ENCODE data around the gene SAMD11.

The SAMD11 gene

GRCh38 chr1:970242-970972 lies 46.7 kb downstream of the SAMD11 start:
- TF ChIP-seq SUZ12 (IDR thresholded peaks at IDR 0.05; ENCODE audit: extremely low read depth, insufficient read depth, insufficient read length) (no peak), ZNF274 (IDR thresholded peaks at IDR 0.05; ENCODE audit: low read depth, low read length) (no peak), YY1 (IDR thresholded peaks at IDR 0.05; ENCODE audit: insufficient read depth, insufficient read length) (no peak)
- no peak overlapping the region for H3K4me3 ChIP-seq (ENCODE audit: insufficient read length, low read depth)
- H3K4me1 ChIP-seq (ENCODE audit: insufficient read depth, insufficient read length) = peaks cover 8% of the 10 kb centered on the region
- peaks cover 18% of the 10 kb centered on the region for H3K27me3 ChIP-seq (ENCODE audit: insufficient read depth, insufficient read length)
- H3K36me3 ChIP-seq (ENCODE audit: insufficient read depth, insufficient read length, low read length) = no peaks in the 10 kb centered on the region
- no peak overlapping the region for H3K9ac ChIP-seq (ENCODE audit: insufficient read length, low read depth)
- DNase-seq (ENCODE audit: low read depth, low spot score) = no peak
- H3K9me3 ChIP-seq (ENCODE audit: insufficient read depth, low read length) = no peaks in the 10 kb centered on the region

- no peak overlapping the region for H3K9ac ChIP-seq (ENCODE audit: insufficient read length, low read depth)
- peaks cover 8% of the 10 kb centered on the region for H3K4me1 ChIP-seq (ENCODE audit: insufficient read depth, insufficient read length)
- H3K27me3 ChIP-seq (ENCODE audit: insufficient read depth, insufficient read length) = peaks cover 18% of the 10 kb centered on the region
- no peak overlapping the region for H3K4me3 ChIP-seq (ENCODE audit: insufficient read length, low read depth)
- no peaks in the 10 kb centered on the region for H3K9me3 ChIP-seq (ENCODE audit: insufficient read depth, low read length)
- no peak for DNase-seq (ENCODE audit: low read depth, low spot score)
- TF ChIP-seq YY1 (IDR thresholded peaks at IDR 0.05; ENCODE audit: insufficient read depth, insufficient read length) (no peak), SUZ12 (IDR thresholded peaks at IDR 0.05; ENCODE audit: extremely low read depth, insufficient read depth, insufficient read length) (no peak), ZNF274 (IDR thresholded peaks at IDR 0.05; ENCODE audit: low read depth, low read length) (no peak)
- H3K36me3 ChIP-seq (ENCODE audit: insufficient read depth, insufficient read length, low read length) = no peaks in the 10 kb centered on the region
Observed at GRCh38 chr1:970973-971730, 47.4 kb downstream of the SAMD11 start.

GRCh38 chr1:971751-972506 lies 48.2 kb downstream of the SAMD11 start:
- TF ChIP-seq YY1 (IDR thresholded peaks at IDR 0.05; ENCODE audit: insufficient read depth, insufficient read length) = no peak
- no peak for TF ChIP-seq SUZ12 (IDR thresholded peaks at IDR 0.05; ENCODE audit: extremely low read depth, insufficient read depth, insufficient read length)
- no peak for TF ChIP-seq ZNF274 (IDR thresholded peaks at IDR 0.05; ENCODE audit: low read depth, low read length)
- no peak overlapping the region for H3K4me3 ChIP-seq (ENCODE audit: insufficient read length, low read depth)
- peaks cover 18% of the 10 kb centered on the region for H3K27me3 ChIP-seq (ENCODE audit: insufficient read depth, insufficient read length)
- H3K36me3 ChIP-seq (ENCODE audit: insufficient read depth, insufficient read length, low read length) = no peaks in the 10 kb centered on the region
- H3K9ac ChIP-seq (ENCODE audit: insufficient read length, low read depth) = no peak overlapping the region
- no peak for DNase-seq (ENCODE audit: low read depth, low spot score)
- H3K9me3 ChIP-seq (ENCODE audit: insufficient read depth, low read length) = no peaks in the 10 kb centered on the region
- H3K4me1 ChIP-seq (ENCODE audit: insufficient read depth, insufficient read length) = peaks cover 10% of the 10 kb centered on the region

GRCh38 chr1:972726-973458 lies 49.2 kb downstream of the SAMD11 start:
- no peaks in the 10 kb centered on the region for H3K9me3 ChIP-seq (ENCODE audit: insufficient read depth, low read length)
- TF ChIP-seq YY1 (IDR thresholded peaks at IDR 0.05; ENCODE audit: insufficient read depth, insufficient read length) (no peak), ZNF274 (IDR thresholded peaks at IDR 0.05; ENCODE audit: low read depth, low read length) (no peak), SUZ12 (IDR thresholded peaks at IDR 0.05; ENCODE audit: extremely low read depth, insufficient read depth, insufficient read length) (no peak)
- H3K4me3 ChIP-seq (ENCODE audit: insufficient read length, low read depth) = no peak overlapping the region
- no peaks in the 10 kb centered on the region for H3K36me3 ChIP-seq (ENCODE audit: insufficient read depth, insufficient read length, low read length)
- peaks cover 6% of the 10 kb centered on the region for H3K4me1 ChIP-seq (ENCODE audit: insufficient read depth, insufficient read length)
- DNase-seq (ENCODE audit: low read depth, low spot score) = no peak
- H3K9ac ChIP-seq (ENCODE audit: insufficient read length, low read depth) = no peak overlapping the region
- peaks cover 13% of the 10 kb centered on the region for H3K27me3 ChIP-seq (ENCODE audit: insufficient read depth, insufficient read length)

DNA sequence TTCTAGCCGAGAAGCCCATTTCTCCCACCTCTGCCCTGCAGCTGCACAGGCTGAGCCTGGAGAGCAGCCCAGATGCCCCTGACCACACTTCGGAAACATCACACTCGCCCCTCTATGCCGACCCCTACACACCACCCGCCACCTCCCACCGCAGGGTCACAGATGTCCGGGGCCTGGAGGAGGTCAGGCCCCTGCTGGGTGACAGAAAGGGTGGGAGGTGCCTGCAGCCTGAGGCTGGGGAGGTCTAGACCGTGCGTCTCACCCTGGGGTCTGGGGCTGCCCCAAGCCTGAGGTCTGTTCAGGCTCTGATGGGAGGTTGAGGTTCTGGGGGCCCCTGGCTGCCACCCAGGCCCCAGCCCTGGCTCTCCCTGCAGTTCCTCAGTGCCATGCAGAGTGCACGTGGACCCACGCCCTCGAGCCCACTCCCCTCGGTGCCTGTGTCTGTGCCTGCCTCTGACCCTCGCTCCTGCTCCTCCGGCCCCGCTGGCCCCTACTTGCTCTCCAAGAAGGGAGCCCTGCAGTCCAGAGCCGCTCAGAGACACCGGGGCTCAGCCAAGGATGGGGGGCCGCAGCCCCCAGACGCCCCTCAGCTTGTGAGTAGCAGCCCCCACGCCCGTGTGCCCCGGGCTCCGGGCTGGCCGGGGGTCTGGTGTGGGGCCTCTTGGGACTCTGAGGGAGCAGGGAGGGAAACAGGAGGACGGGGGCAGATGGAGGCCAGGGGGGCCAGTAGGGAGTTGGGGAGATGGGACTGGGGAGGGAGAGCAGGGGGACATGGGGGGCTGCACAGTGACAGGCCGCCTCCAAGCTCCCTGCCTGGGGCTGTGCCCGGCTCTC lies 50.0 kb downstream of the SAMD11 start:
- DNase-seq (ENCODE audit: low read depth, low spot score) = no peak
- Histone ChIP-seq H3K9ac (ENCODE audit: insufficient read length, low read depth) (no peak overlapping the region), H3K4me3 (ENCODE audit: insufficient read length, low read depth) (no peak overlapping the region), H3K9me3 (ENCODE audit: insufficient read depth, low read length) (no peaks in the 10 kb centered on the region), H3K27me3 (ENCODE audit: insufficient read depth, insufficient read length) (peaks cover 9% of the 10 kb centered on the region), H3K4me1 (ENCODE audit: insufficient read depth, insufficient read length) (peaks cover 6% of the 10 kb centered on the region), H3K36me3 (ENCODE audit: insufficient read depth, insufficient read length, low read length) (no peaks in the 10 kb centered on the region)
- TF ChIP-seq ZNF274 (IDR thresholded peaks at IDR 0.05; ENCODE audit: low read depth, low read length) (no peak), SUZ12 (IDR thresholded peaks at IDR 0.05; ENCODE audit: extremely low read depth, insufficient read depth, insufficient read length) (no peak), YY1 (IDR thresholded peaks at IDR 0.05; ENCODE audit: insufficient read depth, insufficient read length) (no peak)

GRCh38 chr1:974293-974640 lies 50.5 kb downstream of the SAMD11 start:
- no peak for TF ChIP-seq ZNF274 (IDR thresholded peaks at IDR 0.05; ENCODE audit: low read depth, low read length)
- no peak for TF ChIP-seq SUZ12 (IDR thresholded peaks at IDR 0.05; ENCODE audit: extremely low read depth, insufficient read depth, insufficient read length)
- no peak for TF ChIP-seq YY1 (IDR thresholded peaks at IDR 0.05; ENCODE audit: insufficient read depth, insufficient read length)
- peaks cover 6% of the 10 kb centered on the region for H3K4me1 ChIP-seq (ENCODE audit: insufficient read depth, insufficient read length)

More at GRCh38 chr1:974293-974640, 50.5 kb downstream of the SAMD11 start:
- Histone ChIP-seq H3K4me3 (ENCODE audit: insufficient read length, low read depth) (no peak overlapping the region), H3K36me3 (ENCODE audit: insufficient read depth, insufficient read length, low read length) (no peaks in the 10 kb centered on the region), H3K9me3 (ENCODE audit: insufficient read depth, low read length) (no peaks in the 10 kb centered on the region), H3K27me3 (ENCODE audit: insufficient read depth, insufficient read length) (peaks cover 4% of the 10 kb centered on the region), H3K9ac (ENCODE audit: insufficient read length, low read depth) (no peak overlapping the region)
- DNase-seq (ENCODE audit: low read depth, low spot score) = no peak
